ENCODE measurements around the gene HECTD4.
"Not testable (repeated sequence)": the region's sequence is repeated elsewhere in the genome, so short reads cannot be mapped to it uniquely, and the experiment has no call there.

HECTD4 gene

DNA sequence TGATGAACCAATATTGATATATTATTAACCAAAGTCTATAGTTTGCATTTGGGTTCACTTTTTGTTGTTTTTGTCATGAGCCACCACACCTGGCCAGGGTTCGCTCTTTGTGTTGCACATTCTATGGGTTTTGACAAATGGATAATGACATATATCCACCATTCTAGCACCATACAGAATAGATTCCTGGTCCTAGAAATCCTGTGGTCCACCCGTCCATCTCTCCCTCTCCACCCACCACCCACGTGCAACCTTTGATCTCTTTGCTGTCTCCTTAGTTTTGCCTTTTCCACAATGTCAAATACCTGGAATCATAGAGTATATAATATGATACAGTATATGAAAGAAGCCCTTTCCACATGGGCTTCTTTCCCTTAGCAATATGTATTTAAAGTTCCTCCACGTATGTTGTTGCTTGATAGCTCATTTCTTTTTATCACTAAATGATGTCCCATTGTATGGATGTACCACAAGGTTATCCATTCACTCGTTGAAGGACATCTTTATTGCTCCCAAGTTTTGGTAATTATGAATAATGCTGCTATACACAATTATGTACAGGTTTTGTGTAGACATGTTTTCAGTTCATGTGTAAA is 19.8 kb upstream of the HECTD4 start:
- DNase-seq (ENCODE audit: extremely low read depth, low read depth): no peak
- TF ChIP-seq, protein P1, sequence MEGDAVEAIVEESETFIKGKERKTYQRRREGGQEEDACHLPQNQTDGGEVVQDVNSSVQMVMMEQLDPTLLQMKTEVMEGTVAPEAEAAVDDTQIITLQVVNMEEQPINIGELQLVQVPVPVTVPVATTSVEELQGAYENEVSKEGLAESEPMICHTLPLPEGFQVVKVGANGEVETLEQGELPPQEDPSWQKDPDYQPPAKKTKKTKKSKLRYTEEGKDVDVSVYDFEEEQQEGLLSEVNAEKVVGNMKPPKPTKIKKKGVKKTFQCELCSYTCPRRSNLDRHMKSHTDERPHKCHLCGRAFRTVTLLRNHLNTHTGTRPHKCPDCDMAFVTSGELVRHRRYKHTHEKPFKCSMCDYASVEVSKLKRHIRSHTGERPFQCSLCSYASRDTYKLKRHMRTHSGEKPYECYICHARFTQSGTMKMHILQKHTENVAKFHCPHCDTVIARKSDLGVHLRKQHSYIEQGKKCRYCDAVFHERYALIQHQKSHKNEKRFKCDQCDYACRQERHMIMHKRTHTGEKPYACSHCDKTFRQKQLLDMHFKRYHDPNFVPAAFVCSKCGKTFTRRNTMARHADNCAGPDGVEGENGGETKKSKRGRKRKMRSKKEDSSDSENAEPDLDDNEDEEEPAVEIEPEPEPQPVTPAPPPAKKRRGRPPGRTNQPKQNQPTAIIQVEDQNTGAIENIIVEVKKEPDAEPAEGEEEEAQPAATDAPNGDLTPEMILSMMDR (IDR thresholded peaks at IDR 0.05; ENCODE audit: low read depth, low read length, missing control alignments): no peak
- no peak overlapping the region for H3K4me3 ChIP-seq (replicated peaks; ENCODE audit: low read depth, low read length)

DNA sequence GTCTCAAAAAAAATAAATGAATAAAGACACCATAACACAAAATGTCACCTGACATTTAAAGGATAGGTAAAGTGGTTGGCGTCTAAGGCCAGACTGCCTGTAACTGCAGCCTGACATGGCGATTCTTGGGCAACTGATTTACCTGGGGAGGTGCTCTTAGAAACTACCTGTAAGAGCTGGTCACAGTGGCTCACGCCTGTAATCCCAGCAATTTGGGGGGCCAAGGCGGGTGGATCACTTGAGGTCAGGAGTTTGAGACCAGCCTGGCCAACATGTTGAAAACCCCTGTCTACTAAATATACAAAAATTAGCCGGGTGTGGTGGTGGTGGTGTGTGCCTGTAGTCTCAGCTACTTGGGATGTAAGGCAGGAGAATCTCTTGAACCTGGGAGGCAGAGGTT is 18.8 kb upstream of the HECTD4 start:
- DNase-seq (ENCODE audit: extremely low read depth, low read depth): no peak
- H3K4me3 ChIP-seq (replicated peaks; ENCODE audit: low read depth, low read length): no peak overlapping the region
- TF ChIP-seq, protein P1 (IDR thresholded peaks at IDR 0.05; ENCODE audit: low read depth, low read length, missing control alignments): no peak

DNA sequence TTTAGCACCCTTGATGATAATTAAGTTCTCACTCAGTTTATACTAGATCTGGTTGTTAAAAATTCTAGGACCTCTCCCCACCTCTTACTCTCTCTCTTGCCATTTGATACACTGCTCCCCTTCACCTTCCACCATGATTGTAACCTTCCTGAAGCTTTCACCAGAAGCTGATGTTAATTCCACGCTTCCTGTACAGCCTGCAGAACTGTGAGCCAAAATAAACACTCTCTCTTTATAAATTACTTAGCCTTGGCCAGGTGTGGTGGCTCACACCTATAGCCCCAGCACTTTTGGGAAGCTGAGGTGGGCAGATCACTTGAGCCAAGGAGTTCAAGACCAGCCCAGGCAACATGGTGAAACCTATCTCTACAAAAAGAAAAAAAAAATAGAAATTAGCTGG is 11.1 kb upstream of the HECTD4 start:
- TF ChIP-seq, protein P1 (IDR thresholded peaks at IDR 0.05; ENCODE audit: low read depth, low read length, missing control alignments): no peak
- no peak overlapping the region for H3K4me3 ChIP-seq (replicated peaks; ENCODE audit: low read depth, low read length)
- no peak for DNase-seq (ENCODE audit: extremely low read depth, low read depth)

DNA sequence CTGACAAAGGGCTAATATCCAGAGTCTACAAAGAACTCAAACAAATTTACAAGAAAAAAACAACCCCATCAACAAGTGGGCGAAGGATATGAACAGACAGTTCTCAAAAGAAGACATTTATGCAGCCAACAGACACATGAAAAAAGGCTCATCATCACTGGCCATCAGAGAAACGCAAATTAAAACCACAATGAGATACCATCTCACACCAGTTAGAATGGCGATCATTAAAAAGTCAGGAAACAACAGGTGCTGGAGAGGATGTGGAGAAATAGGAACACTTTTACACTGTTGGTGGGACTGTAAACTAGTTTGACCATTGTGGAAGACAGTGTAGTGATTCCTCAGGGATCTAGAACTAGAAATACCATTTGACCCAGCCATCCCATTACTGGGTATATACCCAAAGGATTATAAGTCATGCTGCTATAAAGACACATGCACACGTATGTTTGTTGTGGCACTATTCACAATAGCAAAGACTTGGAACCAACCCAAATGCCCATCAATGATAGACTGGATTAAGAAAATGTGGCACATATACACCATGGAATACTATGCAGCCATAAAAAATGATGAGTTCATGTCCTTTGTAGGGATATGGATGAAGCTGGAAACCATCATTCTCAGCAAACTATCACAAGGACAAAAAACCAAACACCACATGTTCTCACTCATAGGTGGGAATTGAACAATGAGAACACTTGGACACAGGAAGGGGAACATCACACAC is 7.9 kb upstream of the HECTD4 start:
- not testable (repeated sequence) for DNase-seq (ENCODE audit: extremely low read depth, low read depth); H3K4me3 ChIP-seq (replicated peaks; ENCODE audit: low read depth, low read length)

DNA sequence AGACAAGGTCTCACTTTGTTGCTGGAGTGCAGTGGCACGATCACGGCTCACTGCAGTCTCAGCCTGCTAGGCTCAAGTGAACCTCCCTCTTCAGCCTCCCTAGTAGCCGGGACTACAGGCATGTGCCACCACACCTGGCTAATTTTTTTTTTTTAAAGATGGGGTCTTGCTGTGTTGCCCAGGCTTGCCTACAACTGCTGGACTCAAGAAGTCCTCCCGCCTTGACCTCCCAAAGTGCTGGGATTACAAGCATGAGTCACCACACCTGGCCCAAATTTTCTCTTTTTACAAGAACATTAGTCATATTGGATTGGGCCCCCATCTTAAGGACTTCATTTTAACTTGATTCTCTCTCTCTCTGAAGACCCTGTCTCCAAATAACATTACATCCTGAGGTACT is 7.0 kb upstream of the HECTD4 start:
- no peak for DNase-seq (ENCODE audit: extremely low read depth, low read depth)
- TF ChIP-seq, protein P1 (IDR thresholded peaks at IDR 0.05; ENCODE audit: low read depth, low read length, missing control alignments): no peak
- H3K4me3 ChIP-seq (replicated peaks; ENCODE audit: low read depth, low read length): no peak overlapping the region

DNA sequence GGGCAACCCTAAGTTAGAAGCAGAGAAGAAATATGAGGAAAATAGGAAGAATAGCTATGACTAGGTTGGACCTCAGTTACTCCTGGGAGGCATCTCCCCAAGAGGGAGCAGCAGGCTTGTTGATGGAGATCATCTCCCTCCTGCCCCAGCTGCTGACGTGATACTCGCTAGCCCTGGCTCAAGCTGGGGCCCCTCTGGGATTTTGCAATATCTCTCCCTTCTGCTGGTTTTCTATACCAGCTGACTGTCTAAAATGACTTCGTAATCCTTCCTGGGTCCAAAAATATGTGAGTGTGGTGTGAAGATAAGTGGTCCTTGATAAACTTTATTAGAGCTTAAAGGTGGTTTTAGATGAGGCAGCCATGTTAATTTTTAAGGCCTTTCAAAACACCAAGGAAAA is 4.5 kb upstream of the HECTD4 start:
- H3K4me3 ChIP-seq (replicated peaks; ENCODE audit: low read depth, low read length): no peak overlapping the region
- TF ChIP-seq, protein P1 (IDR thresholded peaks at IDR 0.05; ENCODE audit: low read depth, low read length, missing control alignments): no peak
- no peak for DNase-seq (ENCODE audit: extremely low read depth, low read depth)

DNA sequence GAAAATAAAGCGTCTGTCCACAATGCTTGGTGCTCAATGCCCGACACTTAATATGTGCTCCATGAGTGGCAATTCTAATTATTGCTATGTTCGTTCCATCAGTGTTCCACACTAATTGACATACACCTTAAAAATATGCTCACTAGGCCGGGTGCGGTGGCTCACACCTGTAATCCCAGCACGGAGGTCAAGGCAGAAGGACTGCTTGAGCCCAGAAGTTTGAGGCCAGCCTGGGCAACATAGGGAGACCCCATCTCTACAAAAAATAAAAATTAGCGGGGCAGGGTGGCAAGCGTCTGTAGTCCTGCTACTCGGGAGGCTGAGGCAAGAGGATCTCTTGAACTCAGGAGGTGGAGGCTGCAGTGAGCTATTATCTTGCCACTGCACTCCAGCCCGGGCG is 635 bp upstream of the HECTD4 start:
- TF ChIP-seq, protein P1 (IDR thresholded peaks at IDR 0.05; ENCODE audit: low read depth, low read length, missing control alignments): no peak

More for the DNA sequence above, 635 bp upstream of the HECTD4 start:
- H3K4me3 ChIP-seq (replicated peaks; ENCODE audit: low read depth, low read length): peak overlapping the region; percentile 53
- DNase-seq (ENCODE audit: extremely low read depth, low read depth): no peak

Measured in HFF-Myc (cell line).